Measurements from ENCODE around the gene HAND2. TPM values are rescaled to one million over a fixed set of nuclear protein-coding genes. Genes with fewer than 3 reads are reported as not detected.

The HAND2 gene
- total and polyA plus RNA-seq, 12 donors, result 0.11 to 56.1 (median 15.7) TPM

GRCh38 chr4:173488656-173489055, 41.4 kb downstream of the HAND2 start:
- TF ChIP-seq POLR2A (IDR thresholded peaks at IDR 0.05) (no peak), CTCF (IDR thresholded peaks at IDR 0.05) (no peak)
- intact Hi-C loops (cut with DNase I), result no loop called here
- Histone ChIP-seq H3K27ac (no peak overlapping the region), H3K9me3 (replicated peaks in 1 of 3) (no peaks in the 10 kb centered on the region), H3K27me3 (peaks cover 8% of the 10 kb centered on the region), H3K4me3 (no peak overlapping the region), H3K4me1 (replicated peaks in 1 of 2) (no peaks in the 10 kb centered on the region), H3K36me3 (replicated peaks in 1 of 2) (no peaks in the 10 kb centered on the region)
- WGBS, 4 donors, result 31 to 46% (median 41%) methylated on average over 1 of the region's 1 CpG
- DNase-seq, result no peak

DNA sequence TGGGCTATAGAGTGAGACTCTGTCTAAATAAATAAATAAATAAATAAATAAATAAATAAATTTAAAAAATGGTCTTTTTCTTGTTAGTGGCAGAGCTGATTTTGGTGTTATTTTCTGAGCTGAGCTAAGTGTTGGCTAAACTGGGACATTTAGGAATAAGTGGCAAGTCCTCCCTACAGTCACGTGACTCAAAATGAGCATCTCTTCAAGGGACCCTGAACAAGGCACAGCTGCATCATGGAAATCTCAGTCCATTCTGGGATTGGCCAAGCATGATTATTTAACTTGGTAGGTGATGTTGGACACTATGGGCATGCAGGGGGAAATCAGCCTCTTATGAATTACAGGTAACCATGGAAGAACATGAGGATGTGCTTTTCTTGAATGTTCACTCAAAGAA, 42.0 kb downstream of the HAND2 start:
- peaks cover 4% of the 10 kb centered on the region for H3K27me3 ChIP-seq
- H3K36me3 ChIP-seq (replicated peaks in 1 of 2), result no peaks in the 10 kb centered on the region
- H3K27ac ChIP-seq, result no peak overlapping the region
- no peaks in the 10 kb centered on the region for H3K9me3 ChIP-seq (replicated peaks in 1 of 3)
- no peaks in the 10 kb centered on the region for H3K4me1 ChIP-seq (replicated peaks in 1 of 2)
- H3K4me3 ChIP-seq, result no peak overlapping the region
- DNase-seq, result no peak
- intact Hi-C loops (cut with DNase I), result no loop called here
- 82 to 100% (median 95%) methylated on average over 1 of the region's 1 CpG for WGBS, 4 donors
- TF ChIP-seq POLR2A (IDR thresholded peaks at IDR 0.05), result no peak
- TF ChIP-seq CTCF (IDR thresholded peaks at IDR 0.05), result no peak

DNA sequence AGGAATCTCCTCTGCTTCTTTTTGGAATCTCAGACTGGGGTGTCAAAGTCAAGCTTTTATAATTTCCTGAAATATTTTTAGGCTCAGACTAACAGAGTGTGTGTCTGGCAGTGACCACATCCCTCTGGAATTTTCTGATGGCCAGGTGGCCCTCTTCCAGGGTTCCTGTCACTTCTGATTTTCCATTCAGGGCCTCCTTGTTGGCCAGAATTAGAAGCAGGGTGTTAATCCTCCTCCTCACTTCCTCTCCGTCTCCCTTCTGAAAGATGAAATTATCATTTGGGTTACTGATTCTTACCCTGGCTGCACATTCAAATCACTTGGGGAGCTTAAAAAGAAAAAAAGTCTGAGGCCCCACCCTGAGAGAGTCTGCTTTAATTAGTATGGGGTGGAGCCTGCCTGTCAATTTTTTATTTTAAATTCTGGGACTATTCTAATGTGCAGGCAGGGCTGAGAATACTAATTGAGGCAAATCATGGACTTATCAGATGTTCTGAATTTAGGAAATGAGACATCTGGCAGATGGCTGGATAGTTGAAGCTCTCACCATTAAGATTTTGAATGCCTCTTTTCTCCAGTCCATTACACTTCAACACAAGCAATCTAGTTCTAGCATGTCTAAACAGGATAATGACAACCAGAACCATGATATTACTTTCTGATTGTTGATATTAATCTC, 43.2 kb downstream of the HAND2 start:
- no peak overlapping the region for H3K27ac ChIP-seq
- 66 to 100% (median 78%) methylated on average over 1 of the region's 1 CpG for WGBS, 4 donors
- DNase-seq, result no peak

GRCh38 chr4:173485164-173485563, 44.9 kb downstream of the HAND2 start:
- Histone ChIP-seq H3K27ac (no peak overlapping the region), H3K36me3 (replicated peaks in 1 of 2) (no peaks in the 10 kb centered on the region), H3K4me1 (replicated peaks in 1 of 2) (no peaks in the 10 kb centered on the region), H3K9me3 (replicated peaks in 1 of 3) (no peaks in the 10 kb centered on the region), H3K4me3 (no peak overlapping the region), H3K27me3 (no peaks in the 10 kb centered on the region)
- no peak for TF ChIP-seq CTCF (IDR thresholded peaks at IDR 0.05)
- TF ChIP-seq POLR2A (IDR thresholded peaks at IDR 0.05), result no peak
- DNase-seq, result peak in 3 of 7 donors; percentile 27 to 72 (median 54)
- intact Hi-C loops (cut with DNase I), result no loop called here
- WGBS, 4 donors, result 92 to 100% (median 99%) methylated on average over 1 of the region's 1 CpG

More for the DNA sequence above, 43.2 kb downstream of the HAND2 start:
- TF ChIP-seq POLR2A (IDR thresholded peaks at IDR 0.05) (no peak), CTCF (IDR thresholded peaks at IDR 0.05) (no peak)
- no peaks in the 10 kb centered on the region for H3K4me1 ChIP-seq (replicated peaks in 1 of 2)
- intact Hi-C loops (cut with DNase I), result no loop called here
- H3K27me3 ChIP-seq, result no peaks in the 10 kb centered on the region
- H3K36me3 ChIP-seq (replicated peaks in 1 of 2), result no peaks in the 10 kb centered on the region
- no peaks in the 10 kb centered on the region for H3K9me3 ChIP-seq (replicated peaks in 1 of 3)
- H3K4me3 ChIP-seq, result no peak overlapping the region

Data from adrenal gland (tissue), 12 donors.